ENCODE data around the gene UMODL1. TPM values are rescaled to one million over a fixed set of nuclear protein-coding genes. Genes with fewer than 3 reads are reported as not detected.

The UMODL1 gene
- total RNA-seq, 1 experiment from 2014 or later, result 0.18 TPM

DNA sequence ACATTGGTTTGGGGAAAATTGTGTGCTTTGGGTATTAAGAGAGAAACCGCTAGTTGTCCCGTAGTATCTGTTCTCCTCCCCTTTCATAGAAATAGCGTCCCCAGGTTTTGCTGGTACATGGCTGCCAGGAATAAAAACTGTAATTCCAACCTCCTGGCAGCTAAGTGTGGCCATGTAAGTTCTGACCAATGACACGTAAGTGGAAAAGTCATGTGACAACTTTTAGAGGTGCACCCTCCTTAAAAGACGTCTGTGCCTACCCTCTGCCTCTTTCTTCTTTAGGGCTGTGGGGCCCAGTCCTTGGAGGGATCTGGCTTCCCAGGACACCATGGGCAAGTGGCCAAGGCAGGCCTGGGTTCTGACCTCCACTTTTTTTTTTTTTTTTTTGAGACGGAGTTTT, 59.3 kb downstream of the UMODL1 start:
- H3K4me1 ChIP-seq (ENCODE audit: control insufficient read depth, insufficient read depth, low read length), result no peaks in the 10 kb centered on the region
- H3K36me3 ChIP-seq (ENCODE audit: control insufficient read depth, insufficient read depth, low read length), result no peaks in the 10 kb centered on the region
- intact Hi-C loops (cut with micrococcal nuclease; ENCODE audit: unreplicated experiment), result no loop called here
- no peaks in the 10 kb centered on the region for H3K27me3 ChIP-seq (ENCODE audit: control insufficient read depth, insufficient read depth, low read length)
- ChIA-PET CTCF (no interaction called here), POLR2A (interaction anchor here (0.5 kb wide), 1 partner anchor 362 kb away, joined by 10 read pairs; no protein-coding TSS in a partner anchor)
- DNase-seq (ENCODE audit: low read depth, low spot score) (no peak), ATAC-seq (no peak)
- in situ Hi-C loops (cut with HindIII; ENCODE audit: low pct_unique_long_range_greater_than_20kb, low sequenced_read_pairs), result no loop called here
- no peak overlapping the region for H3K27ac ChIP-seq (ENCODE audit: low read length)
- TF ChIP-seq SIN3A (IDR thresholded peaks at IDR 0.05; ENCODE audit: borderline replicate concordance, insufficient read depth, low read depth, low read length), result no peak
- TF ChIP-seq, protein P1, sequence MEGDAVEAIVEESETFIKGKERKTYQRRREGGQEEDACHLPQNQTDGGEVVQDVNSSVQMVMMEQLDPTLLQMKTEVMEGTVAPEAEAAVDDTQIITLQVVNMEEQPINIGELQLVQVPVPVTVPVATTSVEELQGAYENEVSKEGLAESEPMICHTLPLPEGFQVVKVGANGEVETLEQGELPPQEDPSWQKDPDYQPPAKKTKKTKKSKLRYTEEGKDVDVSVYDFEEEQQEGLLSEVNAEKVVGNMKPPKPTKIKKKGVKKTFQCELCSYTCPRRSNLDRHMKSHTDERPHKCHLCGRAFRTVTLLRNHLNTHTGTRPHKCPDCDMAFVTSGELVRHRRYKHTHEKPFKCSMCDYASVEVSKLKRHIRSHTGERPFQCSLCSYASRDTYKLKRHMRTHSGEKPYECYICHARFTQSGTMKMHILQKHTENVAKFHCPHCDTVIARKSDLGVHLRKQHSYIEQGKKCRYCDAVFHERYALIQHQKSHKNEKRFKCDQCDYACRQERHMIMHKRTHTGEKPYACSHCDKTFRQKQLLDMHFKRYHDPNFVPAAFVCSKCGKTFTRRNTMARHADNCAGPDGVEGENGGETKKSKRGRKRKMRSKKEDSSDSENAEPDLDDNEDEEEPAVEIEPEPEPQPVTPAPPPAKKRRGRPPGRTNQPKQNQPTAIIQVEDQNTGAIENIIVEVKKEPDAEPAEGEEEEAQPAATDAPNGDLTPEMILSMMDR (IDR thresholded peaks at IDR 0.05), result no peak
- no peak for TF ChIP-seq TCF7L2 (IDR thresholded peaks at IDR 0.05; ENCODE audit: low read depth, low read length)
- no peak for TF ChIP-seq REST (IDR thresholded peaks at IDR 0.05; ENCODE audit: insufficient read depth in 1 of 2, low read depth in 2 of 2, low read length in 1 of 2)
- no peak for TF ChIP-seq POLR2AphosphoS5 (IDR thresholded peaks at IDR 0.05; ENCODE audit: low read depth, low read length)
- no TSS peak for BruUV-seq (replicated peaks)
- no peaks in the 10 kb centered on the region for H3K9me3 ChIP-seq (ENCODE audit: control insufficient read depth, insufficient read depth, low read depth, low read length)
- H3K4me3 ChIP-seq (ENCODE audit: low read depth in 2 of 2, low read length in 2 of 2), result no peak overlapping the region

DNA sequence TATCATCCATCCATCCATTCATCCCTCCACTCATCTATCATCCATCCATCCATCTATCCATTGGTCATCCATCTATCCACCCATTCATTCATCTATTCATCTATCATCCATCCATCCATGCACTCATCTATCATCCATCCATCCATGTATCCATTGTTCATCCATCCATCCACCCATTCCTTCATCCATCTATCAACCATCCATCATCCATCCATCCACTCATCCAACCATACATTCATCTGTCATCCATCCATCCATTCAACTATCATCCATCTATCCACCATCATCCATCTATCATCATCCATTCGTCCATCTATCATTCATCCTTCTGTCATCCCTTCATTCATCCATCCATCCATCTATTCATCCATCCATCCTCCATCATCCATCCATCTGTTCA, 61.1 kb downstream of the UMODL1 start:
- Histone ChIP-seq H3K27ac (ENCODE audit: low read length) (no peak overlapping the region), H3K9me3 (ENCODE audit: control insufficient read depth, insufficient read depth, low read depth, low read length) (no peaks in the 10 kb centered on the region), H3K4me3 (ENCODE audit: low read depth in 2 of 2, low read length in 2 of 2) (no peak overlapping the region), H3K4me1 (ENCODE audit: control insufficient read depth, insufficient read depth, low read length) (no peaks in the 10 kb centered on the region), H3K27me3 (ENCODE audit: control insufficient read depth, insufficient read depth, low read length) (no peaks in the 10 kb centered on the region), H3K36me3 (ENCODE audit: control insufficient read depth, insufficient read depth, low read length) (no peaks in the 10 kb centered on the region)
- CTCF ChIA-PET, result no interaction called here
- BruUV-seq (replicated peaks), result no TSS peak
- intact Hi-C loops (cut with micrococcal nuclease; ENCODE audit: unreplicated experiment) (no loop called here), in situ Hi-C loops (cut with HindIII; ENCODE audit: low pct_unique_long_range_greater_than_20kb, low sequenced_read_pairs) (no loop called here)
- no peak for TF ChIP-seq TCF7L2 (IDR thresholded peaks at IDR 0.05; ENCODE audit: low read depth, low read length)
- TF ChIP-seq, protein P1 (IDR thresholded peaks at IDR 0.05), result no peak
- ATAC-seq, result no peak
- POLR2A ChIA-PET, result no interaction called here
- DNase-seq (ENCODE audit: low read depth, low spot score), result no peak
